ENCODE measurements around the gene BTRC.

DNA sequence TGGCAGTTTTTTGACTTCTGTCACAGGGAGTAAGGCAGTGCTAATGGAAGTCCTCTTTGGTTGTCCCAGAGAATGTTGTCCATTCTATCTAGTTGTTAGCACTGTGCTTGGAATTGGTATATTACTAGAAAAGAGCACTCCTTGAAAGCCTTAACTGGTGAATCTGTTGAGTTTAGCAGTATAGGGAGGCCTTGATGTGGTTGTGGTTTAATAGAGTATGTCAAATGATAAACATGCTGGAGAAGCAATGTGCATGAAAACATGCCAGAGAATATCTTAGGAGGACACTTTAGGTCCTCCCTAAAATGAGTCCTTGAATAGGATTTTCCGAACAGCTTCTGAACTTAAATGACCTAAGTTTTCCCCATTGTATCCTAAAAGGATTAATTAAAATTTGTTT lies 98.6 kb downstream of the BTRC start:
- TF ChIP-seq CHD2 (IDR thresholded peaks at IDR 0.05; ENCODE audit: low read length, partially characterized antibody) (no peak), BHLHE40 (IDR thresholded peaks at IDR 0.05; ENCODE audit: low read depth, low read length) (no peak), KDM5A (IDR thresholded peaks at IDR 0.05) (no peak), CEBPB (IDR thresholded peaks at IDR 0.05) (no peak), SMC3 (IDR thresholded peaks at IDR 0.05) (no peak), EP300 (IDR thresholded peaks at IDR 0.05) (no peak), POLR2A (IDR thresholded peaks at IDR 0.05; ENCODE audit: low read length) (no peak), MYC (IDR thresholded peaks at IDR 0.05; ENCODE audit: borderline replicate concordance, low read length) (no peak), CBX2 (IDR thresholded peaks at IDR 0.05; ENCODE audit: borderline replicate concordance, low read depth) (no peak)
- TF ChIP-seq, protein P1, sequence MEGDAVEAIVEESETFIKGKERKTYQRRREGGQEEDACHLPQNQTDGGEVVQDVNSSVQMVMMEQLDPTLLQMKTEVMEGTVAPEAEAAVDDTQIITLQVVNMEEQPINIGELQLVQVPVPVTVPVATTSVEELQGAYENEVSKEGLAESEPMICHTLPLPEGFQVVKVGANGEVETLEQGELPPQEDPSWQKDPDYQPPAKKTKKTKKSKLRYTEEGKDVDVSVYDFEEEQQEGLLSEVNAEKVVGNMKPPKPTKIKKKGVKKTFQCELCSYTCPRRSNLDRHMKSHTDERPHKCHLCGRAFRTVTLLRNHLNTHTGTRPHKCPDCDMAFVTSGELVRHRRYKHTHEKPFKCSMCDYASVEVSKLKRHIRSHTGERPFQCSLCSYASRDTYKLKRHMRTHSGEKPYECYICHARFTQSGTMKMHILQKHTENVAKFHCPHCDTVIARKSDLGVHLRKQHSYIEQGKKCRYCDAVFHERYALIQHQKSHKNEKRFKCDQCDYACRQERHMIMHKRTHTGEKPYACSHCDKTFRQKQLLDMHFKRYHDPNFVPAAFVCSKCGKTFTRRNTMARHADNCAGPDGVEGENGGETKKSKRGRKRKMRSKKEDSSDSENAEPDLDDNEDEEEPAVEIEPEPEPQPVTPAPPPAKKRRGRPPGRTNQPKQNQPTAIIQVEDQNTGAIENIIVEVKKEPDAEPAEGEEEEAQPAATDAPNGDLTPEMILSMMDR (IDR thresholded peaks at IDR 0.05), result no peak
- TF ChIP-seq, protein P2, sequence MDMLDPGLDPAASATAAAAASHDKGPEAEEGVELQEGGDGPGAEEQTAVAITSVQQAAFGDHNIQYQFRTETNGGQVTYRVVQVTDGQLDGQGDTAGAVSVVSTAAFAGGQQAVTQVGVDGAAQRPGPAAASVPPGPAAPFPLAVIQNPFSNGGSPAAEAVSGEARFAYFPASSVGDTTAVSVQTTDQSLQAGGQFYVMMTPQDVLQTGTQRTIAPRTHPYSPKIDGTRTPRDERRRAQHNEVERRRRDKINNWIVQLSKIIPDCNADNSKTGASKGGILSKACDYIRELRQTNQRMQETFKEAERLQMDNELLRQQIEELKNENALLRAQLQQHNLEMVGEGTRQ (IDR thresholded peaks at IDR 0.05), result no peak

All from A549 (cell line).